ENCODE data around the gene CCDC88C. TPM values are rescaled to one million over a fixed set of nuclear protein-coding genes. Genes with fewer than 3 reads are reported as not detected.

Gene CCDC88C
- polyA plus RNA-seq (2013), result 3.1 and 3.4 TPM in 2 replicates

- H4K91ac ChIP-seq (ENCODE audit: low read depth, low read length), result peak within 1 kb of the TSS; percentile 43
- H3K4ac ChIP-seq (ENCODE audit: low read depth, low read length), result peak within 1 kb of the TSS; percentile 72
- peak within 1 kb of the TSS; percentile 13 for H4K8ac ChIP-seq (ENCODE audit: low read depth, low read length)
- WGBS (ENCODE audit: extremely low coverage, insufficient coverage, insufficient read length), result no CpG with 5 or more reads among the region's 103 CpGs
- no peaks in the 10 kb centered on the region for H3K79me2 ChIP-seq (ENCODE audit: control insufficient read depth, insufficient read depth, low read length, poor library complexity)
- peak within 1 kb of the TSS; percentile 99 for H3K4me2 ChIP-seq (ENCODE audit: low read length)
- no peak within 1 kb of the TSS for H3K14ac ChIP-seq (ENCODE audit: low read length)
- H3K27me3 ChIP-seq (ENCODE audit: insufficient read depth, low read length), result no peaks in the 10 kb centered on the region
- H3K9ac ChIP-seq (ENCODE audit: low read length), result peak within 1 kb of the TSS; percentile 58
- H2AK5ac ChIP-seq (ENCODE audit: low read length), result no peak within 1 kb of the TSS
- H3K4me3 ChIP-seq (ENCODE audit: low read depth, low read length), result peak within 1 kb of the TSS; percentile 70
- no peaks in the 10 kb centered on the region for H3K9me3 ChIP-seq (ENCODE audit: insufficient read depth, low read depth, low read length)
- H3K4me1 ChIP-seq (ENCODE audit: control insufficient read depth in 1 of 2, insufficient read depth in 2 of 2, low read length in 2 of 2), result peaks cover 26 to 39% of the 10 kb centered on the region in 2 experiments
- peak within 1 kb of the TSS; percentile 42 for H3K18ac ChIP-seq (ENCODE audit: low read length)
- no peak within 1 kb of the TSS for H2BK12ac ChIP-seq (ENCODE audit: low read length)
- H2AFZ ChIP-seq (ENCODE audit: insufficient read depth, low read length, poor library complexity), result peak within 1 kb of the TSS; percentile 71
- no peaks in the 10 kb centered on the region for H3K36me3 ChIP-seq (ENCODE audit: control insufficient read depth in 1 of 2, insufficient read depth in 2 of 2, low read length in 2 of 2)
- no peak within 1 kb of the TSS for H3K27ac ChIP-seq (ENCODE audit: low read depth, low read length)
- peak within 1 kb of the TSS; percentile 51 for H4K12ac ChIP-seq (ENCODE audit: low read depth, low read length)
- H3K23ac ChIP-seq (ENCODE audit: low read length), result no peak within 1 kb of the TSS
- DNase-seq, result peak; percentile 35 to 56
- H3K79me1 ChIP-seq (ENCODE audit: low read length), result peaks cover 3% of the 10 kb centered on the region
- H2BK120ac ChIP-seq (ENCODE audit: insufficient read depth, low read length, poor library complexity), result peak within 1 kb of the TSS; percentile 37
- H2BK5ac ChIP-seq (ENCODE audit: low read depth, low read length, poor library complexity), result no peak within 1 kb of the TSS
Observed at GRCh38 chr14:91417120-91417982, at the start of gene CCDC88C. Gene CCDC88C (minus strand): TSS chr14:91417820. CDS start chr14:91417690, 130 bp downstream.

- no peaks in the 10 kb centered on the region for H3K9me3 ChIP-seq (ENCODE audit: insufficient read depth, low read depth, low read length)
- H3K4ac ChIP-seq (ENCODE audit: low read depth, low read length), result no peak overlapping the region
- no peaks in the 10 kb centered on the region for H3K27me3 ChIP-seq (ENCODE audit: insufficient read depth, low read length)
- no peak overlapping the region for H3K23ac ChIP-seq (ENCODE audit: low read length)
- H3K79me2 ChIP-seq (ENCODE audit: control insufficient read depth, insufficient read depth, low read length, poor library complexity), result no peaks in the 10 kb centered on the region
- H3K4me3 ChIP-seq (ENCODE audit: low read depth, low read length), result no peak overlapping the region
- no peak overlapping the region for H3K14ac ChIP-seq (ENCODE audit: low read length)
- no peak overlapping the region for H2BK5ac ChIP-seq (ENCODE audit: low read depth, low read length, poor library complexity)
- no peaks in the 10 kb centered on the region for H3K4me1 ChIP-seq (ENCODE audit: control insufficient read depth in 1 of 2, insufficient read depth in 2 of 2, low read length in 2 of 2)
- H2AK5ac ChIP-seq (ENCODE audit: low read length), result no peak overlapping the region
- H3K18ac ChIP-seq (ENCODE audit: low read length), result no peak overlapping the region
- H2AFZ ChIP-seq (ENCODE audit: insufficient read depth, low read length, poor library complexity), result no peak overlapping the region
- no peak overlapping the region for H4K91ac ChIP-seq (ENCODE audit: low read depth, low read length)
- WGBS (ENCODE audit: extremely low coverage, insufficient coverage, insufficient read length), result no CpG with 5 or more reads among the region's 4 CpGs
- H2BK120ac ChIP-seq (ENCODE audit: insufficient read depth, low read length, poor library complexity), result no peak overlapping the region
- DNase-seq, result no peak
- H3K79me1 ChIP-seq (ENCODE audit: low read length), result no peaks in the 10 kb centered on the region
- no peak overlapping the region for H3K27ac ChIP-seq (ENCODE audit: low read depth, low read length)
- peaks cover 23 to 31% of the 10 kb centered on the region in 2 experiments for H3K36me3 ChIP-seq (ENCODE audit: control insufficient read depth in 1 of 2, insufficient read depth in 2 of 2, low read length in 2 of 2)
- no peak overlapping the region for H4K12ac ChIP-seq (ENCODE audit: low read depth, low read length)
- no peak overlapping the region for H3K4me2 ChIP-seq (ENCODE audit: low read length)
- no peak overlapping the region for H4K8ac ChIP-seq (ENCODE audit: low read depth, low read length)
- no peak overlapping the region for H2BK12ac ChIP-seq (ENCODE audit: low read length)
- H3K9ac ChIP-seq (ENCODE audit: low read length), result no peak overlapping the region
Observed at GRCh38 chr14:91466192-91466591, 48.6 kb upstream of the CCDC88C start.

GRCh38 chr14:91464615-91465205 is 47.1 kb upstream of the CCDC88C start:
- Histone ChIP-seq H3K27me3 (ENCODE audit: insufficient read depth, low read length) (no peaks in the 10 kb centered on the region), H3K4me2 (ENCODE audit: low read length) (no peak overlapping the region), H3K4me1 (ENCODE audit: control insufficient read depth in 1 of 2, insufficient read depth in 2 of 2, low read length in 2 of 2) (no peaks in the 10 kb centered on the region), H4K91ac (ENCODE audit: low read depth, low read length) (no peak overlapping the region), H3K9me3 (ENCODE audit: insufficient read depth, low read depth, low read length) (no peaks in the 10 kb centered on the region), H3K9ac (ENCODE audit: low read length) (no peak overlapping the region), H3K36me3 (ENCODE audit: control insufficient read depth in 1 of 2, insufficient read depth in 2 of 2, low read length in 2 of 2) (peaks cover 32 to 36% of the 10 kb centered on the region in 2 experiments), H3K14ac (ENCODE audit: low read length) (no peak overlapping the region), H2BK120ac (ENCODE audit: insufficient read depth, low read length, poor library complexity) (no peak overlapping the region), H4K8ac (ENCODE audit: low read depth, low read length) (no peak overlapping the region), H3K18ac (ENCODE audit: low read length) (no peak overlapping the region), H3K4ac (ENCODE audit: low read depth, low read length) (no peak overlapping the region), H3K27ac (ENCODE audit: low read depth, low read length) (no peak overlapping the region), H2BK12ac (ENCODE audit: low read length) (no peak overlapping the region), H2BK5ac (ENCODE audit: low read depth, low read length, poor library complexity) (no peak overlapping the region), H3K79me2 (ENCODE audit: control insufficient read depth, insufficient read depth, low read length, poor library complexity) (no peaks in the 10 kb centered on the region), H4K12ac (ENCODE audit: low read depth, low read length) (no peak overlapping the region), H3K23ac (ENCODE audit: low read length) (no peak overlapping the region), H3K79me1 (ENCODE audit: low read length) (no peaks in the 10 kb centered on the region), H3K4me3 (ENCODE audit: low read depth, low read length) (no peak overlapping the region), H2AK5ac (ENCODE audit: low read length) (no peak overlapping the region), H2AFZ (ENCODE audit: insufficient read depth, low read length, poor library complexity) (no peak overlapping the region)
- no CpG with 5 or more reads among the region's 3 CpGs for WGBS (ENCODE audit: extremely low coverage, insufficient coverage, insufficient read length)
- no peak for DNase-seq

DNA sequence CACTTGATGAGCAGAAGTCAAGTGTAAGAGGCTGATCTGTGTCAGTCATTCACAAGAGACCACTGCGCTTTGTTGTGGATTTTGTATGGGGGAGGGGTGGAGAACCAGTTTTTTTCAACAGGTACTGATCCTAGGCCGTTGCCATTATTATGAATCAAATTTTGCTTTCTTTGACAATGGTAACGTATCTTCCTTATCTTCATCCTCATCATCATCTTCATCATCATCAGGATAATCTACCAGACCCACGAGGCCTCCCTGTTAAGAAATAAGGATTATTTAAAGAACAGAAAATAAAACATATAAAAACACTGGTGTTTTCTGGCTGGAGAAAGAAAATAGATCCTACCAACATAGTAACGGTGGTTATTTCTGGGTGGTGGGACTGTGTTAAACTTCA is 41.0 kb upstream of the CCDC88C start:
- no peaks in the 10 kb centered on the region for H3K79me1 ChIP-seq (ENCODE audit: low read length)
- no peak overlapping the region for H3K4me3 ChIP-seq (ENCODE audit: low read depth, low read length)
- H4K8ac ChIP-seq (ENCODE audit: low read depth, low read length), result no peak overlapping the region
- no peak overlapping the region for H2BK120ac ChIP-seq (ENCODE audit: insufficient read depth, low read length, poor library complexity)
- no peaks in the 10 kb centered on the region for H3K27me3 ChIP-seq (ENCODE audit: insufficient read depth, low read length)
- no peak overlapping the region for H4K91ac ChIP-seq (ENCODE audit: low read depth, low read length)
- no peaks in the 10 kb centered on the region for H3K9me3 ChIP-seq (ENCODE audit: insufficient read depth, low read depth, low read length)
- no peaks in the 10 kb centered on the region for H3K4me1 ChIP-seq (ENCODE audit: control insufficient read depth in 1 of 2, insufficient read depth in 2 of 2, low read length in 2 of 2)
- H2AK5ac ChIP-seq (ENCODE audit: low read length), result no peak overlapping the region
- no peaks in the 10 kb centered on the region for H3K79me2 ChIP-seq (ENCODE audit: control insufficient read depth, insufficient read depth, low read length, poor library complexity)
- no peak overlapping the region for H3K27ac ChIP-seq (ENCODE audit: low read depth, low read length)
- no peak overlapping the region for H3K23ac ChIP-seq (ENCODE audit: low read length)
- no peak overlapping the region for H3K9ac ChIP-seq (ENCODE audit: low read length)
- no peak overlapping the region for H4K12ac ChIP-seq (ENCODE audit: low read depth, low read length)
- no peak overlapping the region for H3K4ac ChIP-seq (ENCODE audit: low read depth, low read length)
- H3K18ac ChIP-seq (ENCODE audit: low read length), result no peak overlapping the region
- no CpG with 5 or more reads among the region's 5 CpGs for WGBS (ENCODE audit: extremely low coverage, insufficient coverage, insufficient read length)
- no peak overlapping the region for H3K14ac ChIP-seq (ENCODE audit: low read length)
- no peak overlapping the region for H3K4me2 ChIP-seq (ENCODE audit: low read length)
- no peak overlapping the region for H2BK5ac ChIP-seq (ENCODE audit: low read depth, low read length, poor library complexity)
- no peak overlapping the region for H2BK12ac ChIP-seq (ENCODE audit: low read length)
- no peak overlapping the region for H2AFZ ChIP-seq (ENCODE audit: insufficient read depth, low read length, poor library complexity)
- H3K36me3 ChIP-seq (ENCODE audit: control insufficient read depth in 1 of 2, insufficient read depth in 2 of 2, low read length in 2 of 2), result peaks cover 26 to 38% of the 10 kb centered on the region in 2 experiments
- no peak for DNase-seq

Data from trophoblast cell (in vitro differentiated cells and primary cell).